Activated naive CD8-positive, alpha-beta T cell (primary cell): ENCODE data around the gene STOM.
A peak's percentile ranks its signal among the peaks of the same experiment; 100 is the strongest.

ENCODE experiments used
- H3K27ac Mint-ChIP-seq: one replicate; pipeline ENCODE4 v1.8.0; 2021; ENCODE audit warnings: mixed read lengths
- H3K27me3 Mint-ChIP-seq: one replicate; pipeline ENCODE4 v1.8.0; 2021; ENCODE audit warnings: mixed read lengths
- H3K36me3 Mint-ChIP-seq: one replicate; pipeline ENCODE4 v1.8.0; 2021; ENCODE audit warnings: mixed read lengths
- H3K4me1 Mint-ChIP-seq: one replicate; pipeline ENCODE4 v1.8.0; 2021; ENCODE audit warnings: low read depth, mixed read lengths
- H3K4me3 Mint-ChIP-seq: one replicate; pipeline ENCODE4 v1.8.0; 2021; ENCODE audit warnings: mild to moderate bottlenecking, mixed read lengths
- H3K9me3 Mint-ChIP-seq: one replicate; pipeline ENCODE4 v1.8.0; 2021; ENCODE audit warnings: low read depth, mixed read lengths

STOM gene

DNA sequence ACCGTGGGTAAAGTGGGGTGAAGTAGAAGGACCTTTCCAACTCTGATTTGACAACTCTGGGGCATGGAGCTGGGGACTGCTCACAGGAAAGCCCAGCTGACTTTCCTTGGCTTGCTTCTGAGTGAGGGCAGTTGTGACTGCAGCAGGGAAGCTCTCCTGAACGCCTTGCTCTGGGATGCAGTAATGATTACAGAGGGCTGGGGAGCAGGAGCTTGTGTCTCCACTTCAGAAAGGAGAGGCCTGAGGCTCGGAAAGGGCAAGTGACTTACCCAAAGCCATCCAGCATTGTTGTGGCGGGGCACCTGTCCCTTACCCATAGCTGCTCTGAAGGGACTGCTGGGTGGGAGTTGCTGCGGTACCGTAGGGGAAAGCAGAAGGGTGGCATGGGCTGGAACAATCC is 60.9 kb downstream of the STOM start:
- peaks cover 3% of the 10 kb centered on the region for H3K36me3 Mint-ChIP-seq
- no peak overlapping the region for H3K4me3 Mint-ChIP-seq
- H3K4me1 Mint-ChIP-seq = no peaks in the 10 kb centered on the region
- no peaks in the 10 kb centered on the region for H3K27me3 Mint-ChIP-seq
- H3K27ac Mint-ChIP-seq = no peak overlapping the region
- H3K9me3 Mint-ChIP-seq = no peaks in the 10 kb centered on the region

DNA sequence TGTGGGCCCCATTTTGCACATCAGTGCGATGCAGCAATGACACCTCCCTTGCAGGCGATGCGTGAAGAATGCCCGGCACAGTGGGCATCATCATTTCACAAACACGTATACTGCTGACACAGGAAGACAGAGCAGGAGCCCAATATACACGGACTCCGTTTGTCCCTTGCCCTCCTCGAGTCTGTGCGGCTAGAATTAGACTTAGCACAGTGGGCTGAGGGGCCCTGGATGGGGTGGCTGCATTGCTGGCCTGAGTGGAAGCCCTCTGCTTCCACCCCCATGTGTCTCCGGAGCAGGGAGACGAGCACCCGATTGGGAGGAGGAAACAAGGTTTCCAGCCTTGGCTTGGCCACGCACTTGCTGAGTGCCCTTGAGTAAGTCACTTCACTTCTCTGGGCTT is 61.3 kb downstream of the STOM start:
- H3K27ac Mint-ChIP-seq = no peak overlapping the region
- peaks cover 3% of the 10 kb centered on the region for H3K36me3 Mint-ChIP-seq
- H3K4me3 Mint-ChIP-seq = no peak overlapping the region
- no peaks in the 10 kb centered on the region for H3K4me1 Mint-ChIP-seq
- H3K27me3 Mint-ChIP-seq = no peaks in the 10 kb centered on the region
- no peaks in the 10 kb centered on the region for H3K9me3 Mint-ChIP-seq

DNA sequence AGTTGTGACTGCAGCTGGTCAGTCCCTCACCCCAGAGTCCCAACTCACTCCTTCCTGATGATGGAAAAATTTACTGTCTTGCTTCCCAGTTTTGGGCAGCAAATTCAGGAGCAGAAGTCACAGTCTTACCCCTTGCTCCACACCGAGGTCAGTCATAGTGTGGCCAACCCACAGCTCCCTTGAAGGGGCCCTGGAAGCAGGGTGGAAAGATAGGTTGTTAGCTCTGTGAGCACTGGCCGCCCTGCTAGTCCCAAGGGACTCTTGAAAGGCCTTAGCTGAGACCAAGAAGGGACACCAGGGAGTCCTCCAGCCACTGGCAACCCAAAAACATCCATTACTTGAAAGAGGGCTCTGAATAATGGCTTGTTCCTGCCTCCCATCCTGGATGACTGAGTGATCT is 62.1 kb downstream of the STOM start:
- H3K36me3 Mint-ChIP-seq = peaks cover 3% of the 10 kb centered on the region
- no peaks in the 10 kb centered on the region for H3K4me1 Mint-ChIP-seq
- no peak overlapping the region for H3K27ac Mint-ChIP-seq
- no peak overlapping the region for H3K4me3 Mint-ChIP-seq
- no peaks in the 10 kb centered on the region for H3K27me3 Mint-ChIP-seq
- H3K9me3 Mint-ChIP-seq = no peaks in the 10 kb centered on the region

DNA sequence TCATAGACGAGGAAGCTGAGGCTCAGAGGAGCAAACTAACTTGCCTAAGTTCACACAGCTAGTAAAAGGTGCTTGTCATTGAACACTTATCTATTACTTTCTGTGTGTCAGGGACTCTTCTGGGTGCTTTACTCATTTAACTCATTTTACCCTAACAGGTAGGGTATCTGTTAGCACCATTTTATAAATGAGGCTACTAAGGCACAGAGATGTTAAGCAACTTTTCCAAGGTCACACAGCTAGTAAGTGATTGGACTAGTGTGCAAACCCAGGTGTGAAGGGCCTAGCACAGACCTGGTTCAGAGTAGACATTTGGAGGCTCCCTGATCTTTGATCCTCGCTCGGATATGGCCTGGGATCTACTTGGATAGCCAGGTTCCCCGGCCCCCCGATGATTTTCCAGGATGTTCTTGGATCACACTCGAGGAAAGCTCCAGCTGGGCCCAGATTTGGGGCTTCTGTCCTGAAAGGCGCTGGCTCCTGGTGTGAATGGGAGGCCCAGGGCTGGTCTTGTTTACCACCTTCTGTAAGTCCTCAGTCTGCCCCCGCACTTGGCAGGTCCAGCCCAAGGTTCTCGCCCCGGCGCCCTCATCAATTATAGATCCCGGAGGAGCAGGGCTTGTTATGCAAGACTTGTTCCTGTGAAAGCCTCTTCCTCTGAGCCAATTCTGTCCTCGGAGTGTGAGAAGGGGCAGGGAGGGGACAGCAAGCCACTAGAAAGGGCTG is 64.6 kb downstream of the STOM start:
- Mint-ChIP-seq H3K36me3 (peaks cover 3% of the 10 kb centered on the region), H3K27ac (no peak overlapping the region), H3K4me3 (no peak overlapping the region), H3K4me1 (peaks cover 2% of the 10 kb centered on the region), H3K27me3 (peaks cover 1% of the 10 kb centered on the region), H3K9me3 (no peaks in the 10 kb centered on the region)

DNA sequence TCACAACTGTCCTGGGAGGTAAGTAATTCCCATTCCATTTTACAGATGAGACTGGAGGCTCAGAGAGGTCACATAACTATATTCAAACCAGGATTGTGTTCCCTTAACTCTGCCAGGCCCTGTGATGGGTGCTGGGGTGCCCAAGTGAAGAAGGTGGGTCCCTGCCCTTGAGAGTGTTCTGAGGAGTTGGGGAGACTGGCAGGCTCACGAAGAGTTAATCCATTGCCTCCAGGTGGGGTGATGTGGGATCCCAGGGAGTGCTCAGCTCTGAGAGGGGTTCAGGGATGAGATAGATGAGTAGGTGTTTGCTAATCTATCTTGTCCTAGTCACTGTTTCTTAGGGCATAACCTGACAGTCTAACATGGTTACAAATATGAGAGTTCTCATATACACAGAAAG is 65.3 kb downstream of the STOM start:
- no peak overlapping the region for H3K4me3 Mint-ChIP-seq
- peaks cover 3% of the 10 kb centered on the region for H3K36me3 Mint-ChIP-seq
- peaks cover 4% of the 10 kb centered on the region for H3K27me3 Mint-ChIP-seq
- peaks cover 7% of the 10 kb centered on the region for H3K4me1 Mint-ChIP-seq
- H3K9me3 Mint-ChIP-seq = no peaks in the 10 kb centered on the region
- H3K27ac Mint-ChIP-seq = no peak overlapping the region

DNA sequence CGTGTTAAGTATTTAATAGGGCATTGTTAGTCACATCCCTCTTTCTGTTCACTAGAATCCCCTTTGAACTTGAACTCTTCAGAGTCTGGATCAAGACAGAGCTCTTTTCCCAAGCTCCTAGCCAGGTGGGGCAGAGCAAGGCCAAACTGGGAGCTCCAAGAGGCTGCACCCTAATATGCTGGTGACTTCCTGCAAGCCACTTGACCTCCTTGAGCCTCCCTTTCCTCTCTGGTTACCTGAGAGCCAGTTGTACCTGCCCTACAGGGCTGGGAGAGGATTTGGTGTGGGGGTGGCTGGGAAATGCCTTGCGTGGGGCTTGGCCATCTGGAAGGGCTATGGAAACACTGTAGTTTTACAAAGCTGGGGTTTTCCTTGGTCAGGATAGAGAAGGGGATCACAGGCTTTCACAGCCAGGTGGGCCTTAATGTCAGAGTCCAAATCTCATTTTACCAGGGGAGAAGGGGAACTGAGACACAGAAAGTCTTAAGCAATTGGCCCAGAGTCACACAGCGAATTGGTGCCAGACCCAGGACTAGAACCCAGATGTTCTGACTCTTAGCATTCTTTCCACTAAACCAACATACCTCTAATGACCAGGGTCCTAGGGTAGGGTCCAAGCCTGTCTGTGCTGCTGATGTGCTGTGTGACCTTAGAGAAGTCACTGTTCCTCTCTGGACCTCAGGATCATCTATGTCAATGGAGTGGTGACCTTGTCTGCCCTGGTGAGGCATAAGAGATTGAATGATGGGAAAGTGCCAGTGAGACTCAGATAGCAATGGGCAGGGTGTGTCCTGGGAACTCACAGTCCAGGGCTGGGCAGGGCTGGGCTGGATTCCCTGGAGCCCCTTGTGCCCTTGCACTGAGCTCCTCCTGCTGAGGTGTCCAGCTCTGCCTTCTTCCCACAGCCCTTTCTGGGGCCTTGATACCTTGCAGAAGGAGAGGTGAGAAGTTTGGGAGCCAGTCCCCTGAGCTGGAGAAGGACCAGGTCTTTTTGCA is 66.3 kb downstream of the STOM start:
- H3K36me3 Mint-ChIP-seq = peaks cover 3% of the 10 kb centered on the region
- peaks cover 5% of the 10 kb centered on the region for H3K27me3 Mint-ChIP-seq
- H3K27ac Mint-ChIP-seq = no peak overlapping the region
- H3K4me1 Mint-ChIP-seq = peaks cover 9% of the 10 kb centered on the region
- no peak overlapping the region for H3K4me3 Mint-ChIP-seq
- H3K9me3 Mint-ChIP-seq = no peaks in the 10 kb centered on the region

DNA sequence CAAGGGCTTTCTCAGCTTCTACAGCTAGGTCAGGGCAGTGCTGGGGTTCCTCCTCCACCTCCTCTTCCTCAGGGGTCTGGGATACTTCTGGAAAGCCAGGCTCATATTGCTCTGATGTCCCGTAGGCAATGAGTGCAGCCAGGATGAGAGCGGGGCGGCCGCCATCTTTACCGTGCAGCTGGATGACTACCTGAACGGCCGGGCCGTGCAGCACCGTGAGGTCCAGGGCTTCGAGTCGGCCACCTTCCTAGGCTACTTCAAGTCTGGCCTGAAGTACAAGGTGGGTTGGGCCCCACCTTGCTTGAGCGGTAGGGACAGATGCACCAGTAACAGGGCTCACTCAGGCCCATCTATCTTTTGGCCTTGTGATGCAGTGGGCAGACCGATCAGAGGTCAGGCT is 67.3 kb downstream of the STOM start:
- Mint-ChIP-seq H3K27ac (no peak overlapping the region), H3K36me3 (peaks cover 1% of the 10 kb centered on the region), H3K9me3 (no peaks in the 10 kb centered on the region), H3K4me3 (no peak overlapping the region), H3K27me3 (peaks cover 5% of the 10 kb centered on the region), H3K4me1 (peaks cover 12% of the 10 kb centered on the region)

DNA sequence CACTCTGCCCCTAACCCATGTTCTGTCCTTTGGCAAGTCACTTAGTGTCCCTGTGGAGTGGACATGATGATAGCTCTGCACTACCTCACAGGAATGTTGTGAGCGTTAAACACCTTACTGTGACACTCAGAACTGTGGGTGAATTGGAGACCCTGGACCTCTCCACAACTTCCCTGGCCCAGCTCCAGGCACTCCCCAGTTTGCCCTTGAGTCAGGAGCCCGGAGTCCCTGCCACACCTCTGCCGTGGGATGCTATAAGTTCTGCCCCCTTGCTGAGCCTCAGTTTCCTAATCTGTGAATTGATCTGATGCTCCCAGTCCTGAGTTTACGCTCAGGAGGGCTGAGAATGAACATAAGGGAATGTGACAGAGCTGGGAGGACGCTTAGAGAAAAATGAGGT is 67.7 kb downstream of the STOM start:
- H3K36me3 Mint-ChIP-seq = no peaks in the 10 kb centered on the region
- H3K4me1 Mint-ChIP-seq = peaks cover 12% of the 10 kb centered on the region
- H3K4me3 Mint-ChIP-seq = no peak overlapping the region
- peaks cover 5% of the 10 kb centered on the region for H3K27me3 Mint-ChIP-seq
- H3K9me3 Mint-ChIP-seq = no peaks in the 10 kb centered on the region
- no peak overlapping the region for H3K27ac Mint-ChIP-seq

DNA sequence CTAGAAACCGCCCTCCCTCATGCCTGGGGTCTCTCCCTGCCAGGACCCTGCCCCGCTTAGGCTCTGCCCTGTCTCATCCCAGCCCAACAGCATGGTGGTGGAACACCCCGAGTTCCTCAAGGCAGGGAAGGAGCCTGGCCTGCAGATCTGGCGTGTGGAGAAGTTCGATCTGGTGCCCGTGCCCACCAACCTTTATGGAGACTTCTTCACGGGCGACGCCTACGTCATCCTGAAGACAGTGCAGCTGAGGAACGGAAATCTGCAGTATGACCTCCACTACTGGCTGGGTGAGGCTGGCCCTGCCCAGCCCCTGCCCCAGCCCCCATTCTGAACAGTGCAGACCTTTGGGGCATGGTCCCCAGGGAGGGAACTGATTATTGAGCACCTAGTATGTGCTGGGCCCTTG is 68.2 kb downstream of the STOM start:
- no peak overlapping the region for H3K27ac Mint-ChIP-seq
- peaks cover 5% of the 10 kb centered on the region for H3K27me3 Mint-ChIP-seq
- no peaks in the 10 kb centered on the region for H3K36me3 Mint-ChIP-seq
- no peaks in the 10 kb centered on the region for H3K9me3 Mint-ChIP-seq
- no peak overlapping the region for H3K4me3 Mint-ChIP-seq
- H3K4me1 Mint-ChIP-seq = peaks cover 12% of the 10 kb centered on the region

DNA sequence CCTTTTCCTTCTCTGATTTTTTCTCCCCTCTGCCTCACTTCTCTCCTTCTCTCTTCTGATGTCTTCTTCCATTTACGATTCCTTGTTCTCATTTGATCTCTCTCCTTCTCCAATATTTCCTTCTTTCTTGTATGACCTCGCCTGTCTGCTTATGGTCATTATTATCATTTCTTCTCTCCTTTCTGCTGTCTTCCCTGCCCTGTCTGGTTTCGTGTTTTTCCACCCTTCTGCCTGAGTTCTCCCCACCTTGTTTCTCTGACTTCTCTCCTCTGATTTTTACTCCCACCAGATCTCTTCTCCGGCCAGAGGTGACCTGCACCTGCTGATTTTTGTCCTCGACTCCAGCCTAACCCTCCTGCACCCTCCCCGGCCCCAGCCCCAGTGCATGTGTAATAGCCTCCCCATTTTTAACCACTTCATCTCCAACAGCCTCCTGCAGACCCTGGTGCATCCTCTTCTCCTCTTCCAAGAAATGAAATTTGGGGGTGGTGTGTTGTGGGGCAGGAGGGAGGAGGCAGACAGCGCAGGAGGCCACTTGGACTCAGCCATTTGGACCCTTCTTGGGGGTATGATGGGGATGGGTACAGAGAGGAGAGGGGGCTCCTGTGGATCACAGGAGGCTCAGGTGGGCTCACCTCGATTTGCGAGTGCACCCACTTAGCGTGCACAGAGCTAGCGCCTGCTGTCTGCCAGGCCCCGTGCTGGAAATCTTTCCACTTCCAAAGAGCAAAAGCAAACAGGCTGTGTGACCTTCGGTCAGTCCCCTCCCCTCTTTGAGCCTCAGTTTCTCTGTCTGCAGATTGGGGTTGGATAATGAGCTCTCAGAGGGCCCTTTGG is 69.5 kb downstream of the STOM start:
- Mint-ChIP-seq H3K27me3 (peaks cover 5% of the 10 kb centered on the region), H3K27ac (no peak overlapping the region), H3K36me3 (no peaks in the 10 kb centered on the region), H3K4me3 (peak overlapping the region; percentile 78), H3K4me1 (peaks cover 12% of the 10 kb centered on the region), H3K9me3 (no peaks in the 10 kb centered on the region)

DNA sequence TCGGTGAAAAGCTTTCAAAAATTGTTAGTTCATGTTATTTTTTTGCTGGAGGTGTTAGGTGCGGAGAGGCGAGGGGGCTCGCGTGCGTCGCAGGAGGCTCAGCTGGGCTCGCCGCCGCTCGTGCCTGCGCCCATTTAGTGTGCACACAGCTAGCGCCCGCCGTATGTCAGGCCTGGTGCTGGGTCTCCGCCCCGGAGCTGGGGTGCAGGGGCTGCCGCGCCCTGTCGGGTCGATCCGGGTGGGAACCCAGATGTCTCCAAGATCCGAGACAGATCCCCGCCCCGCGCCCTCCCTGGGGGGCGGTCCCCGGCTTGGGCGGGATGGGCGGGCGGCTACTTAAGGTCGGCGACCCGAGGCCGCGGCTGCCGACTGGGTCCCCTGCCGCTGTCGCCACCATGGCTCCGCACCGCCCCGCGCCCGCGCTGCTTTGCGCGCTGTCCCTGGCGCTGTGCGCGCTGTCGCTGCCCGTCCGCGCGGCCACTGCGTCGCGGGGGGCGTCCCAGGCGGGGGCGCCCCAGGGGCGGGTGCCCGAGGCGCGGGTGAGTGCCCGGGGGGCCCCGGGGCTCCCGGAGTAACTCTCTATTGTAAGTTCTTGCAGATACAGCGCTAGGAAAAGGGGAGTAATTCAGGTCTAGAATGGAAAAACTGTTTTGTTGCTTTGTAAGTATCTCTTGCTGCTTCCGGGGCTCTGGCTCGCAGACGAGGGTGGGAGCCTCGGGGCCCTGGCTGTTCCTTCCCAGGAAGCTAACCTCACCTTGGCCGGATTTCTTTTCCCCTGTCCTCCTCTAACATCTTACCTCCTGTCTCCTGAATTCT is 70.4 kb downstream of the STOM start:
- H3K36me3 Mint-ChIP-seq = no peaks in the 10 kb centered on the region
- H3K4me3 Mint-ChIP-seq = peak overlapping the region; percentile 78
- no peaks in the 10 kb centered on the region for H3K9me3 Mint-ChIP-seq
- no peak overlapping the region for H3K27ac Mint-ChIP-seq
- peaks cover 12% of the 10 kb centered on the region for H3K4me1 Mint-ChIP-seq
- H3K27me3 Mint-ChIP-seq = peaks cover 5% of the 10 kb centered on the region

DNA sequence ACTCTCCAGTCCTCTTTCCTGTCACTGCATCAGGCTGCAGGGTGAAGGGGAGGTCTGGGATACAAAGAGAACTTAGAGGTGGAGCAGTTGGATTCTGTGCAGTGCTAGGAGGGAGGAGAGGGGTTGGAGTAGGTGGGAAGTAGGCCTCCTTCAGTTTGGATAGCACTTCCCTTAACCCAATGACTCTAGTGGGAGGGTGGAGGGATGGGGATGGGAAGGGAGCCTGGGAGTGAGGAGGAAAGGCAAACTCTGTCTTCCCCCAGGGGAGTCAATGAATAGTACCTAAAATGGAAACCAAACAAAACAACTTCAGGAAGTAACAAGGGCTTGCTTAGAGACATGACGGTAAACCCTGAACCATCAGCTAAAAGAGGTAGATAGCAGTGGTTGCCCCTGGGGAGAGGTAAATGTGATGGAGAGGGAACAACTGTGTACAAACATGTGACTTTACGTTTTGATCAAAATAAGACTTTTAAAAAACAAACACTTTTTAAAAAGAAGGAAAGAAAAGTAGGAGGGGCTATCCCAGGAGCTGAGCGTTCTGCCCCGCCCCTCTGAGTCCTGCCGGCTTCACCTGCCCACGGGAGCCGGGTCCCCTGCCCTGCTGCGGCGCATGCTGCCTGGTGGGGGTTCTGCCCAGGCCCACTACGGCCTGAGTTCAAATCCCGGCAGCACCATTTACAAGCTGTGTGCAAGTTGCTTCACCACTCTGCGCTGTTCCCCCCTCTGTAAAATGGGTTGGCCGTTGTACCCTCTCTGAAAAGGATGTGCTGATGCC is 71.2 kb downstream of the STOM start:
- no peaks in the 10 kb centered on the region for H3K9me3 Mint-ChIP-seq
- H3K27me3 Mint-ChIP-seq = peaks cover 5% of the 10 kb centered on the region
- H3K36me3 Mint-ChIP-seq = no peaks in the 10 kb centered on the region
- H3K27ac Mint-ChIP-seq = peak overlapping the region; percentile 47
- peak overlapping the region; percentile 84 for H3K4me3 Mint-ChIP-seq
- peaks cover 12% of the 10 kb centered on the region for H3K4me1 Mint-ChIP-seq

DNA sequence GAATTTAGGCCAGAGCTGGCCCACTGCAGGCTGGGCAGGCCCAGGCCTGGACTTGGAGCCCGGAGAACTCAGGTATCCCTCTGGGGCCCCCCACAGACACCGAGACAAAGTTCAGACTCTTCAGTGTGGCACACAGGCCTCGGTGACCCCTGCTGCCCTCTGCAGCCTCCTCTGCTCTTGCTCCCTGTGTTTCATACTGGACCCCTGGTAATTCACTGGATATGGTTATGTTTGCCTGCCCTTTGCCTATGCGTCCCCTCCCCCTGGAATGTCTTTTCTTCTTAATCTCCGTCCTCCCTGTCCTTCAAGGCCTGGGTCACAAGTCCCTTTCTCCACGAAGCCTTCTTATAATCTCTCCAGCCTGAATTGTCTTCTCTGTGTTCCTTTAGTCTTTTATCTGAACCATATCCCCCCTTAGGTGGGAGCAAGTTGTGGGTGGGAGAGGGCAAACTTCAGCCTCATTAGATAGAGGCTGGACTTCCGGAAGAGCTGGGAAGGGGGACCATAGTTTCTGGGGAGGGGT is 72.0 kb downstream of the STOM start:
- Mint-ChIP-seq H3K4me3 (peak overlapping the region; percentile 84), H3K4me1 (peaks cover 12% of the 10 kb centered on the region), H3K9me3 (no peaks in the 10 kb centered on the region), H3K27ac (no peak overlapping the region), H3K36me3 (no peaks in the 10 kb centered on the region), H3K27me3 (peaks cover 5% of the 10 kb centered on the region)
